WTC11 (cell line): ENCODE results near the gene SMYD3. TPM values are rescaled to one million over a fixed set of nuclear protein-coding genes. Genes with fewer than 3 reads are reported as not detected.

Source experiments
- ATAC-seq: fragments of 200-7000 bp; cut with Tn5 transposase; 2 replicates; pipeline ENCODE4 v1.10.0; 2021; ENCODE audit warnings: mild to moderate bottlenecking, moderate library complexity
- CTCF ChIA-PET: fragments of 300-600 bp; sonication (Branson Sonifier 250); formaldehyde crosslinking; loops from one replicate; lab custom pipeline; 2021; ENCODE audit warnings: antibody characterized with exemption; lab: Charles Lee
- POLR2A ChIA-PET: fragments of 350-600 bp; sonication (Branson Sonifier 250); formaldehyde crosslinking; loops from one replicate; lab custom pipeline; 2021; ENCODE audit warnings: antibody characterized with exemption; lab: Charles Lee
- DNase-seq: peaks from one replicate; pipeline ENCODE4 v3.0.0; 2021; ENCODE audit warnings: low spot score
- H3K27ac Mint-ChIP-seq: 2 replicates; pipeline ENCODE4 v1.8.0; 2021; ENCODE audit warnings: mixed read lengths
- H3K27me3 Mint-ChIP-seq: 2 replicates; pipeline ENCODE4 v1.8.0; 2021; ENCODE audit warnings: low read depth, mild to moderate bottlenecking, moderate library complexity, mixed read lengths
- H3K36me3 Mint-ChIP-seq: 2 replicates; pipeline ENCODE4 v1.8.0; 2021; ENCODE audit warnings: mixed read lengths
- H3K4me1 Mint-ChIP-seq: 2 replicates; pipeline ENCODE4 v1.8.0; 2022; ENCODE audit warnings: mixed read lengths
- H3K4me3 Mint-ChIP-seq: 2 replicates; pipeline ENCODE4 v1.8.0; 2021; ENCODE audit warnings: mild to moderate bottlenecking, moderate library complexity, mixed read lengths
- H3K9me3 Mint-ChIP-seq: 2 replicates; pipeline ENCODE4 v1.8.0; 2021; ENCODE audit warnings: mixed read lengths
- AFF4 ChIP-seq: sonication (generic); formaldehyde crosslinking; IDR thresholded peaks from 2 replicates; pipeline ENCODE4 v1.8.1; 2023; ENCODE audit warnings: mild to moderate bottlenecking, missing genetic modification reagents, borderline replicate concordance
- CREB1 ChIP-seq: sonication (generic); formaldehyde crosslinking; IDR thresholded peaks from 2 replicates; pipeline ENCODE4 v1.8.0; 2023; ENCODE audit warnings: mild to moderate bottlenecking, missing genetic modification reagents
- ELF4 ChIP-seq: sonication (generic); formaldehyde crosslinking; IDR thresholded peaks from 2 replicates; pipeline ENCODE4 v1.8.1; 2022; ENCODE audit warnings: low read depth, mild to moderate bottlenecking, moderate library complexity, missing genetic modification reagents
- EMX1 ChIP-seq: fragments of 250-450 bp; sonication (Bioruptor Pico); IDR thresholded peaks from 2 replicates; pipeline ENCODE4 v1.8.0; 2021; ENCODE audit warnings: mild to moderate bottlenecking
- FOXP4 ChIP-seq: sonication (generic); formaldehyde crosslinking; IDR thresholded peaks from 2 replicates; pipeline ENCODE4 v1.8.0; 2022; ENCODE audit warnings: mild to moderate bottlenecking, missing genetic modification reagents
- HMGXB4 ChIP-seq: sonication (generic); formaldehyde crosslinking; IDR thresholded peaks from 2 replicates; pipeline ENCODE4 v1.8.1; 2023; ENCODE audit warnings: mild to moderate bottlenecking, moderate library complexity, missing genetic modification reagents
- JUN ChIP-seq: sonication (generic); formaldehyde crosslinking; IDR thresholded peaks from 2 replicates; pipeline ENCODE4 v1.8.0; 2023; ENCODE audit warnings: mild to moderate bottlenecking, missing genetic modification reagents
- MXD4 ChIP-seq: fragments of 250-450 bp; sonication (Bioruptor Pico); IDR thresholded peaks from 2 replicates; pipeline ENCODE4 v1.8.0; 2021; ENCODE audit warnings: mild to moderate bottlenecking, moderate library complexity, borderline replicate concordance
- OVOL2 ChIP-seq: fragments of 250-450 bp; sonication (Bioruptor Pico); IDR thresholded peaks from 2 replicates; pipeline ENCODE4 v1.9.0; 2021; ENCODE audit warnings: mild to moderate bottlenecking, borderline replicate concordance
- TEAD1 ChIP-seq: sonication (generic); formaldehyde crosslinking; IDR thresholded peaks from 2 replicates; pipeline ENCODE4 v1.8.0; 2022; ENCODE audit warnings: mild to moderate bottlenecking, missing genetic modification reagents
- TP53 ChIP-seq: sonication (generic); formaldehyde crosslinking; IDR thresholded peaks from 2 replicates; pipeline ENCODE4 v1.8.1; 2023; ENCODE audit warnings: mild to moderate bottlenecking, missing genetic modification reagents
- ZNF232 ChIP-seq: sonication (generic); formaldehyde crosslinking; IDR thresholded peaks from 2 replicates; pipeline ENCODE4 v1.8.0; 2022; ENCODE audit warnings: mild to moderate bottlenecking, missing genetic modification reagents
- ZNF512 ChIP-seq: sonication (generic); formaldehyde crosslinking; IDR thresholded peaks from 2 replicates; pipeline ENCODE4 v1.8.1; 2022; ENCODE audit warnings: missing genetic modification reagents, borderline replicate concordance
- total RNA-seq: library from RNA; stranded (reverse); gene quantifications from 3 replicates; pipeline ENCODE4 v1.2.3, GENCODE V29; 2021

SMYD3 gene
- total RNA-seq, 1 experiment from 2014 or later: 21.4 TPM

- no peak for TF ChIP-seq FOXP4
- TF ChIP-seq ZNF512 (CRISPR knock-in tag): no peak
- no peak for TF ChIP-seq MXD4 (CRISPR knock-in tag)
- no peak for TF ChIP-seq AFF4 (CRISPR knock-in tag)
- TF ChIP-seq TP53: no peak
These were observed 350.2 kb downstream of the SMYD3 start (continued) for GRCh38 chr1:246156847-246157246.

- peaks cover 32% of the 10 kb centered on the region for H3K4me1 Mint-ChIP-seq
- H3K27me3 Mint-ChIP-seq: no peaks in the 10 kb centered on the region
- no peaks in the 10 kb centered on the region for H3K36me3 Mint-ChIP-seq
- CTCF ChIA-PET: no interaction called here
- DNase-seq (no peak), ATAC-seq (no peak)
- no peak overlapping the region for H3K27ac Mint-ChIP-seq
- H3K9me3 Mint-ChIP-seq: no peaks in the 10 kb centered on the region
- TF ChIP-seq EMX1 (CRISPR knock-in tag) (no peak), CREB1 (CRISPR knock-in tag) (no peak), ZNF512 (CRISPR knock-in tag) (no peak), TEAD1 (CRISPR knock-in tag) (no peak), ZNF232 (no peak), OVOL2 (CRISPR knock-in tag) (no peak), JUN (CRISPR knock-in tag) (no peak), FOXP4 (no peak)
- H3K4me3 Mint-ChIP-seq: no peak overlapping the region
- POLR2A ChIA-PET: no interaction called here
These were observed 351.2 kb downstream of the SMYD3 start for GRCh38 chr1:246155923-246156322.

- H3K4me3 Mint-ChIP-seq: no peak overlapping the region
- H3K36me3 Mint-ChIP-seq: 0 out of 2 replicates have a peak, but pooled peaks cover 1% of the 10 kb centered on the region
- H3K27me3 Mint-ChIP-seq: no peaks in the 10 kb centered on the region
- POLR2A ChIA-PET: no interaction called here
- H3K9me3 Mint-ChIP-seq: peaks cover 2% of the 10 kb centered on the region
- peaks cover 25% of the 10 kb centered on the region for H3K4me1 Mint-ChIP-seq
- CTCF ChIA-PET: no interaction called here
- DNase-seq (no peak), ATAC-seq (no peak)
- H3K27ac Mint-ChIP-seq: no peak overlapping the region
- TF ChIP-seq ZNF232 (no peak), AFF4 (CRISPR knock-in tag) (no peak), ELF4 (CRISPR knock-in tag) (no peak), HMGXB4 (no peak), OVOL2 (CRISPR knock-in tag) (no peak)
These were observed 353.3 kb downstream of the SMYD3 start for GRCh38 chr1:246153796-246154212.
